Neural cell (in vitro differentiated cells): ENCODE measurements around the gene KRTAP4-4. TPM values are rescaled to one million over a fixed set of nuclear protein-coding genes. Genes with fewer than 3 reads are reported as not detected.

Experiments used
- H2AFZ ChIP-seq: fragments of 200-600, 300-800 bp; sonication (generic), shearing (Covaris generic); 2 replicates; pipeline ENCODE4 v1.6.0; 2014; ENCODE audit warnings: low read depth, mild to moderate bottlenecking, antibody characterized with exemption, low read length, moderate library complexity
- H3F3A ChIP-seq: fragments of 200-600 bp; shearing (Covaris generic); 2 replicates; pipeline ENCODE4 v1.6.1; 2016; ENCODE audit warnings: mild to moderate bottlenecking, moderate library complexity, mixed read lengths, antibody characterized with exemption, low read length; ENCODE audit not compliant: insufficient read depth, poor library complexity, severe bottlenecking
- H3K27ac ChIP-seq: fragments of 200-600, 300-800 bp; sonication (generic), shearing (Covaris generic); 2 replicates; pipeline ENCODE4 v1.5.1; 2014; ENCODE audit warnings: mild to moderate bottlenecking, low read length, moderate library complexity
- H3K27me3 ChIP-seq: fragments of 300-800, 200-600 bp; sonication (generic), shearing (Covaris generic); 2 replicates; pipeline ENCODE4 v1.6.0; 2014; ENCODE audit warnings: mild to moderate bottlenecking, low read depth, low read length, moderate library complexity; ENCODE audit not compliant: insufficient read depth
- H3K36me3 ChIP-seq: fragments of 300-800, 200-600 bp; sonication (generic), shearing (Covaris generic); 2 replicates; pipeline ENCODE4 v1.5.1; 2014; ENCODE audit warnings: mild to moderate bottlenecking, antibody characterized with exemption, low read length, moderate library complexity; ENCODE audit not compliant: insufficient read depth
- H3K4me2 ChIP-seq: fragments of 300-800, 200-600 bp; sonication (generic), shearing (Covaris generic); 2 replicates; pipeline ENCODE4 v1.6.0; 2014; ENCODE audit warnings: mild to moderate bottlenecking, low read length
- H3K4me3 ChIP-seq: fragments of 300-800, 200-600 bp; sonication (generic), shearing (Covaris generic); 2 replicates; pipeline ENCODE4 v1.5.1; 2014; ENCODE audit warnings: mild to moderate bottlenecking, low read length, moderate library complexity
- H3K79me2 ChIP-seq: fragments of 200-600 bp; shearing (Covaris generic); replicated peaks from 2 replicates; pipeline ENCODE4 v1.6.0; 2014; ENCODE audit warnings: mild to moderate bottlenecking, low read length, moderate library complexity; ENCODE audit not compliant: insufficient read depth
- H3K9ac ChIP-seq: fragments of 300-800, 200-600 bp; sonication (generic), shearing (Covaris generic); 2 replicates; pipeline ENCODE4 v1.6.1; 2016; ENCODE audit warnings: mild to moderate bottlenecking, low read length, mixed read lengths
- H3K9me2 ChIP-seq: fragments of 200-600 bp; shearing (Covaris generic); 2 replicates; pipeline ENCODE4 v1.6.1; 2016; ENCODE audit warnings: mild to moderate bottlenecking, low read length, mixed read lengths; ENCODE audit not compliant: insufficient read depth
- H3K9me3 ChIP-seq: fragments of 200-600, 300-800 bp; sonication (generic), shearing (Covaris generic); 2 replicates; pipeline ENCODE4 v1.6.1; 2016; ENCODE audit warnings: mild to moderate bottlenecking, mixed run types, low read length, moderate library complexity, mixed read lengths
- H4K20me1 ChIP-seq: fragments of 200-600 bp; shearing (Covaris generic); 2 replicates; pipeline ENCODE4 v1.6.1; 2016; ENCODE audit warnings: mild to moderate bottlenecking, mixed run types; ENCODE audit not compliant: insufficient read depth
- CTCF ChIP-seq: fragments of 450-650 bp; IDR thresholded peaks from 2 replicates; pipeline ENCODE4 v1.5.1; 2014; ENCODE audit warnings: antibody characterized with exemption, mild to moderate bottlenecking, moderate library complexity; ENCODE audit not compliant: poor library complexity, severe bottlenecking
- EP300 ChIP-seq: fragments of 450-650 bp; conservative IDR thresholded peaks from 2 replicates; pipeline ENCODE4 v1.6.1; 2014; ENCODE audit warnings: antibody characterized with exemption, mild to moderate bottlenecking, moderate library complexity; ENCODE audit not compliant: poor library complexity, severe bottlenecking
- EZH2 ChIP-seq: fragments of 200-600, 300-800 bp; shearing (Covaris generic), sonication (generic); IDR thresholded peaks from 2 replicates; pipeline ENCODE4 v1.6.1; 2014; ENCODE audit warnings: antibody characterized with exemption, low read length, borderline replicate concordance, mild to moderate bottlenecking; ENCODE audit not compliant: insufficient read depth, poor library complexity, severe bottlenecking
- MXI1 ChIP-seq: fragments of 450-650 bp; conservative IDR thresholded peaks from 2 replicates; pipeline ENCODE4 v1.6.1; 2014; ENCODE audit warnings: antibody characterized with exemption, mild to moderate bottlenecking; ENCODE audit not compliant: poor library complexity, severe bottlenecking
- POLR2AphosphoS5 ChIP-seq: IDR thresholded peaks from 2 replicates; pipeline ENCODE4 v1.6.1; 2012
- RAD21 ChIP-seq: fragments of 450-650 bp; conservative IDR thresholded peaks from 2 replicates; pipeline ENCODE4 v1.6.1; 2014; ENCODE audit warnings: antibody characterized with exemption, mild to moderate bottlenecking, moderate library complexity
- REST ChIP-seq: IDR thresholded peaks from 2 replicates; pipeline ENCODE4 v1.6.1; 2012; ENCODE audit warnings: borderline replicate concordance
- SMC3 ChIP-seq: fragments of 450-650 bp; conservative IDR thresholded peaks from 2 replicates; pipeline ENCODE4 v1.6.1; 2014; ENCODE audit warnings: antibody characterized with exemption, mild to moderate bottlenecking, moderate library complexity; ENCODE audit not compliant: poor library complexity
- TAF1 ChIP-seq: IDR thresholded peaks from 2 replicates; pipeline ENCODE4 v1.6.1; 2012; ENCODE audit warnings: low read depth
- polyA plus RNA-seq: library from polyadenylated mRNA; depleted of rRNA; stranded (reverse); fragments of >200 nt; gene quantifications from 2 replicates; pipeline ENCODE4 v1.2.3, GENCODE V29; 2014

KRTAP4-4 gene
- polyA plus RNA-seq, 1 donor from 2014 or later = not detected

GRCh38 chr17:41144846-41145245 lies 15.7 kb downstream of the KRTAP4-4 start:
- H3K79me2 ChIP-seq = no peaks in the 10 kb centered on the region
- H3K27ac ChIP-seq = no peak overlapping the region
- H3K9me2 ChIP-seq = no peaks in the 10 kb centered on the region
- TF ChIP-seq MXI1 (no peak), RAD21 (no peak), REST (no peak), EP300 (no peak), TAF1 (no peak), CTCF (no peak), SMC3 (no peak), POLR2AphosphoS5 (no peak), EZH2 (no peak)
- no peak overlapping the region for H3K4me3 ChIP-seq
- H3K9ac ChIP-seq = no peak overlapping the region
- H3K27me3 ChIP-seq = no peaks in the 10 kb centered on the region
- H3K9me3 ChIP-seq = peaks cover 5% of the 10 kb centered on the region
- H4K20me1 ChIP-seq = no peaks in the 10 kb centered on the region
- H3K4me2 ChIP-seq = no peak overlapping the region
- no peak overlapping the region for H2AFZ ChIP-seq
- H3K36me3 ChIP-seq = no peaks in the 10 kb centered on the region
- H3F3A ChIP-seq = no peaks in the 10 kb centered on the region

- H4K20me1 ChIP-seq = no peaks in the 10 kb centered on the region
- no peaks in the 10 kb centered on the region for H3K9me2 ChIP-seq
- H3K27ac ChIP-seq = no peak overlapping the region
- no peak overlapping the region for H3K4me2 ChIP-seq
- TF ChIP-seq REST (no peak), MXI1 (no peak), EP300 (no peak), RAD21 (no peak), POLR2AphosphoS5 (no peak), CTCF (no peak), EZH2 (no peak), TAF1 (no peak), SMC3 (no peak)
- no peak overlapping the region for H2AFZ ChIP-seq
- H3K9ac ChIP-seq = no peak overlapping the region
- H3K79me2 ChIP-seq = no peaks in the 10 kb centered on the region
- H3K9me3 ChIP-seq = peaks cover 5% of the 10 kb centered on the region
- H3F3A ChIP-seq = no peaks in the 10 kb centered on the region
- H3K4me3 ChIP-seq = no peak overlapping the region
- H3K36me3 ChIP-seq = no peaks in the 10 kb centered on the region
- no peaks in the 10 kb centered on the region for H3K27me3 ChIP-seq
Observed at GRCh38 chr17:41141361-41141760, 19.2 kb downstream of the KRTAP4-4 start.
